Fibroblast of skin of right biceps (primary cell): ENCODE results near the gene PRKG1.
"Not testable (repeated sequence)": the region's sequence is repeated elsewhere in the genome, so short reads cannot be mapped to it uniquely, and the experiment has no call there.

Experiments used
- DNase-seq: peaks from one replicate; pipeline ENCODE4 v3.0.0-alpha.2; 2013

PRKG1 gene

DNA sequence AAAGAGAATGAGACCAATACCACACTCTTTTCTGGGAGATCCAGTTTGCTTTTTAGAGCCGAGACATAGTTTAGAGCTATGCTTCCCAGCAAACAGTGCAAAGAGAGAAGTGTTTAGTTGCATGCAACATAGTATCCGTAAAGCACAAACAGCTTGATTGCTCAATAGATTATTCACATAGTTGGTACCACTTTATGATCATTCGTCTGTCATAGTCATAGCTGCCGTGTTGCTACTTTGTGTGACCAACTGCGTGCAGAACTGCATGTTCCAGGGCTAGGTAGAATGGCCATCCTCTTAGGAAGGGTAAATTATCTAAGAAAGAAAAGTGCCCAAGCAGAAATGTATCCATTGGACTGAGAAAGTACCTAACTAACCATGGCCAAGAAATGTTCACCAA lies 1036.3 kb downstream of the PRKG1 start:
- DNase-seq = no peak

DNA sequence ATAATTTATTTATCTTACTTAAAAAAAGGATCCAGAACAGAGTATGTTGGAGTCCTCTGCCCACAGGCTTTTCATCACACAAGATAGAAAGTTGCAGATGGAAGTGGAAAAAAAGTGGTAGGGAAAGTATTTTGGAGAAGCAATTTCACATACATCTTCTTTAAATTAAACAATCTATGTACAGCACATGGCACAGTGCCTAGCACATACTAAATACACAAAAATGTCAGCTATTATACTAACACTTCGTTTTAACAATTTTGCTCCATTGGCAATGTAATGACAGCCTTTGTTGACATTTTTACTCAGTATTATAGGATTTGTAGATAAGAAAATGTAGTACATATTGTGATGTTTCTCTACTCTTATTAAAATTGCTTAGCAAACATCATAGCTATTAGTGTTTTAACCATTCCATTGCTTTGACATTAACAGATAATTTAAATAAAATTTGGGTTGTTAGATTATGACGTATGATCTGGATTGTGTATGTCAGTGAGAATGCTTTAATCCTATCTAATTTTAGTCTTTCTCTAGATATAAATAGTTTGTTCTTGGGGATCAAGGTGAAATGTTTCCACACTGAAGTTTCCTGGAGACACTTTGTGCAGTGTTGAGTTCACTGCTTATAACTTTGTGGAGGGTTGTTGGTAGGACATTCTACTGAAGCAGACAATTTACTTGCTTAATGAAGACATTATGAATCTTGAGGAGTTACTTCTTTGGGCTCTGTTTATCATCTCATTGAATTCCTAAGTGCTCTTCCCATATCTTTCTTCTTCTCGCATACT lies 1037.0 kb downstream of the PRKG1 start:
- DNase-seq = peak; percentile 59

DNA sequence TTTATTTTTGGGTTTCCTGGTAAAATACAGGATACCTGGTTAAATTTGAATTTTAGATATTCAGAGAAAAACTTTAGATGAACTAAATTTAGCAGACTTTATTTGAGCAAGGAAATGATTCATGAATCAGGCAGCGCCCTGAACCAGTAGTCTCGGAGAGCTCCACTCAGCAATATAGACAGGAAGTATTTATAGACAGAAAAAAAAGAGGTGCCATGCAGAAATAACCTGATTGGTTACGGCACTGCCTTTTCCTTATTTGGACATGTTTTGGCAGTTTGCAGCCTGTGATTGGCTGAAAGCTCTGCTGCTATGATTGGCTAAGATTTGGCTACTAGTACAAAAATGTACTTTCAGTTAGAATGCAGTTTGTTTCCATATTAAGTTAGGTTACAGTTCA lies 1041.5 kb downstream of the PRKG1 start:
- DNase-seq = peak; percentile 55

DNA sequence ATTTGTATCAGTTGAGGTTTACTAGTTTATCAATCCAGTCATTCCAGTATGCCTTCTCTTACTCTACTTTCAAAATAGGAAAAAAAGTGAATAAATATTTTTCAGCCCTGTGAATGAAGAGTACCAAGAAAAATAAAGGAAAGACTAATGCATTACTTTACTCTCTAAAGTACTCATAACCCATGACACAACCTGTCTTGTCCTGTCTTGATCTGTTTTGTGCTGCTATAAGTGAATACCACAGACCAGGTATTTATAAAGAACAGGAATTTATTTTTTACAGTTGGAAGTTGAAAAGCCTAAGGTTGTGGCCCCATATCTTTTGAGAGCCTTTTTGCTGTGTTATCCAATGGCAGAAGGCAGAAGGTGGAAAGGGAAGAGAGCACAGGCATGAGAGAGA lies 1045.2 kb downstream of the PRKG1 start:
- no peak for DNase-seq

DNA sequence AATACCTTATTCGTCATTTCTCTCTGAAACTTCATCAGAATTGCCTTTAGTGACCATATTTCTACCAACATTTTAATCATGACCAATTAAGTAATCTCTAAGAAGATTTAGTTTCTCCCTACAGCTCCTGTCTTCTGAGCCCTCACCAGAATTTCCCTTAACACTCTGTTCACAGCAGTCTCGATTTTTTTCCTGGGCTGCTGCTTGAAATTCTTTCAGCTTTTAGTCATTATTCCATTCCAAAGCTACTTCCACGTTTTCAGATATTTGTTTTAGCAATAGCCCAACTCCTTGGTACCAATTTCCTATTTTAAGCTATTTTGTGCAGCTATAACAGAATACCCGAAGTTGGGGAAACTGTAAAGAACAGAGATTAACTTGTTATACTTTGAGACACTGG lies 1047.4 kb downstream of the PRKG1 start:
- peak; percentile 9 for DNase-seq

DNA sequence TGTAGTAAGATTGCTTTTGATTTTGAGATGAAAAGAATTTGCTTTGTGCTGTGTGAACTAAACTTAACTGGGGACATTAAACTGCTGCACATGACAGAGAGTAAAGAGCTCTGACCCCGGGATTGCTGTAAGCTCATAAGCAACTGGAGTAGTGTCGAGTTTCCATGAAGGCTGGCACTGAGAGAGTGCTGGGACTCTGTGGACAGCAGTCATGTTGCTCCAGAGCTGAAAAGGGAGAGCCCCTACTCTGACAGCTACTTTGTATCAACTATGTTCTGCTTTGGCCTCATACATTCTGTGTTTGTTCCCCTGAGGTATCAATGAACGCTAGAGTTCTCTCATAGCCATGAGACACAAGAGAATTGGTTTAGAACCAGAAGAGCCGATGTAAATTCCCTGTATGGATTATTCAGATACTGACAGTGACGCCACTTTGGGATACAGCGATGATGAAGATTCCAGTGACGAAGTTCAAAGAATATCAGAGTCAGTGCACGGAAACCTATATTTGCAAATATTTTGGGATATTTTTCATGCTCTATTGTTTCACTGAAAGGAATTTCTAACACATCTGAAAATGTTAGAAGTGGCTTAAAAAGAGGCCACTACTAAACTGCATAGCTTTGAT lies 1053.9 kb downstream of the PRKG1 start:
- no peak for DNase-seq

DNA sequence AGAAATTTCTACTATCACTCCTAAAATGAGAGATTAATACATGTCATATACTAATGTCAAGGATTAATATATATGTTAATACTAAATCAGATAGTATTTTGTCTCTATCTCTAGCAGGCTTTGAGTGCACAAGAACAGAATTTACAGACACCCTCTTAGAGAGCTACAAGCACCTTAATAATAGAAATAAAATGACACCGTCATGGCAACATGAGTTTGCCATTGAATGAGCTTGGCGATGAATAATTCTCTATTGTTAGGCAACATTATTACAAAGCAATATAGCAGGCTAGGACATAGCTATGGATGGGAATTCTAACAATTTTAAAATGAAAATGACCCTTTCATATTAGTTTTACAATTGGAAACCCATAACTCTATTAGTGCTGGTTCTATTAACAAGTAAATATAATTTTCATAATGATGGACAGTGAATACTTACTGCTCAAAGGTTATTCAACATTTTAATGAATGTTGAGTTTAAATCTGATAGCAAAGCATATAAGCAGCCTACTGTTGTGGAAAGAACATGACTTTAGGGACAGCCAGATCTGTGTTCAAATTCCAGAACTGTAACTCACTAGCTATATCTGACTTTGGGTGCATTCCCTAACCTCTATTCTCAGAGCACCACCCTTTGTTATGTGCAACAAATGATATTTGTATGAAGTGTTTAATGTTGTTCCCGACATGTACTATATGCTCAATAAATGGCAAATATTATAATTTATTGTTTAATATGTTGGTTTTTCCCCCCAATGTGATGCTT lies 1055.3 kb downstream of the PRKG1 start:
- no peak for DNase-seq

DNA sequence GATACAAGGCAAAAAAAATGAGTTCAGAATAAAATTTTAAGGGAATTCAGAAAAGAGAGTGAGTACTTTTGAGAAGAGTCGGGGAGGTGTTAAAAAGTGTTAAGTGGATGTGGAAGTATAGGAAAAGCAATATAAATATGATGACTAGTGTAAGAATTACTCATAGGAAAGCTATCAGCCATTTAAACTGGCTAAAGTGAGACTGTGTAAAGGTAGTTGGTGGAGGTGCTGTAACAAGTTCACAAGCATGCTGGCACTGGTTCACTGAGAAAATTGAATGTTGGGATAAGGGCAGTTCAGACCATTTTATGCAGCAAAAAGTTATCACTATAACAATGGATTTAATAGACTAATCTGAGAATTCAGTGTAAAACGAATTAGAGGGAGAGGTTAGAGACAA lies 1060.8 kb downstream of the PRKG1 start:
- no peak for DNase-seq

DNA sequence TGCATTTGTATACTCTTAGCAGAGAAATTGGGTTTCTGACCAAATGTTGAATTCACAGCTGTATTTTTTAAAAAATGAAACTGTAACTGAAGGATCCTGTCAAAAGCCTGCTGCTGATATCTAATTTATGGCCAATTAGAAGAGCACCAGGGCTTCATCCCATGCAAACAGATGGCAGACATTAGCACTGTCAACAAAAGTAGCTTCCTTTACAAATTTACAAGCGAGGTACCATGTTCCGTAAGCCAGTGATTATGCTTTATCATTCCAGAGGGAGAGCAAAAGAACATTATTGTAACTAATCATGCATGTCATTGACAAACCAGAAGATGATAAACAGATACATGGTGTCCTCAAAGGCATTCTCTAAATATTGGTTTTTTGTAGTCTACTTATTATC lies 1062.6 kb downstream of the PRKG1 start:
- DNase-seq = no peak

DNA sequence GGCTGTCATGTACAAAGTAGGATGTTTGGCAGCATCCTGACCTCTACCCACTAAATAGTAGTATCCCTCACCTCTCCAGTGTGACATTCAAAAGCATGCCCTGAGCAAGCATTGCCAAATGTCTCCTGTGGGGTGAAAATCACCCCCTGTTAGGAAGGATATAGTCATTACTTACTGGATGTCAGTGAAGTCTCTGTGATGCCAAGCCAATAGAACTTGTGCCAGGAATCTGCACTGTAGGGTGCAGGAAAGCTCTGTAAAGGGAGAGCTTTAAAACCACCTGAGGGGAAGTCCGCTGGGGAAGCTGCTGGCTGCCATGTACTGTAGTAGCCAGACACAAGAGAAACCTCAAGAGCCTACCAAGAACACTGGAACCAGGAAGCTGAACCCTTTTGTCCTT lies 1069.1 kb downstream of the PRKG1 start:
- DNase-seq = no peak

DNA sequence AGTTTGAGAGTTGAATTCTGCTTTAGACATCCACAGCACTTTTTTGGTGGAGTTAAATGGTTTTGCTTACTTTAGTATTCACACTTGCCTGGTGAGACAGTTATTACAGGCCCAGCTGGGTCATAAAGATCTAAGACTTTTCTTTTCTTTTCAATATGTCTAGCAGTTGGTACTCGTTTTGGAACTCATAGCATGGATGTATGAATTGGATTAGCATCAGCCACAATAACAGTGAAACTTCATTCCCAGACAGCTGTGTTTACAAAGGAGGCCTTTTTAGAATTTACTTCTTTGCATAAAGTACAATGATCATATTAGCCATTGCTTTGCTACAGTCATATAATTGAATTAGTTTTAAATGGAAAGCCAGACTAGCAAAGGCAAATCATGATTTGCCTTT lies 1071.3 kb downstream of the PRKG1 start:
- no peak for DNase-seq

DNA sequence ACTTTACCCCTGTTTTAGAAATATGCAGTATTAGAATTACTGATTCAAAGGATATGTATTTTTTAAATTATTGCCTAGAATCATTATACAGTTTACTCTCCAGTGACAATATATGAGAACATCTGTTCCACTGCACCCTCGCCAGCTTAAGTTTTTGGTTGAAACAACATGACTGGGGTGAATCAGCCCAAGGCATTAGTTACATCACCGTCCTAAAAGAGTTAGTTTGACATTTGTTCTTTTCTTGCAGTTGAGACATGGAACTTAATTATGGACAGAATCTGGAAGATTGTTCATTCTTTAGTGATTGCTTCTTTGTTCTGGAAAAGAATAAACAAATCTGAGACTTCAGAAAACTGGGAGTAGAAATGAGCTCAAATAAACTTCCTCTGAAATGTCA lies 1072.5 kb downstream of the PRKG1 start:
- peak; percentile 21 for DNase-seq

DNA sequence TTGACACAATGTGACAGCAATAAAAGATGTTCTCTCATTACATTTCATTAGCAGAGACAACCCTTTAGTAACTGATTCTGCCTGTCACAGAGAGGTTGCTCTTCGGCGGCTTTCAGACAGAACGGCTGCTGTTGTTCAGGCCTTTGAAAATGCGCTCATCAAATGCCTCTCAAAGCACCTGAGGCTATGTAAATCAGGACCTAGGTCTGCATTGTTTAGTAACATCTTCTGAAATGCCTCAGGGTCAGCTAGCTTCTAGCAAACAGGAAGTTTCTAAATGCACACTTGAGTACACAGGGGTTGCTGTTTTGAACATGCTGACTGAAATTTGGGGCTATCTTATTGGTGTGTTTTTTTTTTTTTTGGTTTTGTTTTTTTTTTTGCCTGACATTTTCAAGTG lies 1096.5 kb downstream of the PRKG1 start:
- no peak for DNase-seq

DNA sequence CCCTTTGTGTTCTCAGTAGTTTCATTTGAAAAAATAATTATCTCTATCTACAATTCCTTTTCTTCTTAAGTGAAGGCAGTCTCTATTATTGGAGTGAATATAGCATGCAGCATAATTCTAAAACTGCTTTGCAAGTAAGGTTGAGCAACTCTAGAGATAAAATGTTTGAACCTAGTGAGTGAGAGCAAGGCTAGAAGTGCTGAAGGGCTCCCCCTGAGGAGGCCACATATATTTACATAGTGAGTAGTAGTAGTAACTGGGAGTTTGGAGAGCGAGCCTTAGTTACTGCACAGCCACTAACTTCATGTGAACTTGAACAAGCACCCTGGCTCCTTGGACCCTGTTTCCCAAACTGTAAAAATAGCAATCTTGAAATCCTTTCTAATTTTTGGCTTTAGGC lies 1098.3 kb downstream of the PRKG1 start:
- no peak for DNase-seq

DNA sequence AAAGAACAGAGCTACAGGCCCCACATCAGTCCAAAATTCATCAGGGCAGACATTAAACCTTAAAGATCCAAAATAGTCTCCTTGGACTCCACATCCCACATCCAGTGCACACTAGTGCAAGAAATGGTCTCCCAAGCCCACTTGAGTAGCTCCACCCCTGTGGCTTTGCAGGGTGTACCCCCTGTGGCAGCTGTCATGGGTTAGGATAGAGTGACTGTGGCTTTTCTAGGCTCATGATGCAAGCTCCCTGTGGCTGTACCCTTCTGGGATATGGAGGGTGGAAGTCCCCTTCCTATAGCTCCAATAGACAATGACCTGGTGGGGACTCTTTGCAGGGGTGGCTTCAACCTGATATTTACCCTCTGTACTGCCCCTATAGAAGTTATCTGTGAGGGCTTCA lies 1111.0 kb downstream of the PRKG1 start:
- no peak for DNase-seq

DNA sequence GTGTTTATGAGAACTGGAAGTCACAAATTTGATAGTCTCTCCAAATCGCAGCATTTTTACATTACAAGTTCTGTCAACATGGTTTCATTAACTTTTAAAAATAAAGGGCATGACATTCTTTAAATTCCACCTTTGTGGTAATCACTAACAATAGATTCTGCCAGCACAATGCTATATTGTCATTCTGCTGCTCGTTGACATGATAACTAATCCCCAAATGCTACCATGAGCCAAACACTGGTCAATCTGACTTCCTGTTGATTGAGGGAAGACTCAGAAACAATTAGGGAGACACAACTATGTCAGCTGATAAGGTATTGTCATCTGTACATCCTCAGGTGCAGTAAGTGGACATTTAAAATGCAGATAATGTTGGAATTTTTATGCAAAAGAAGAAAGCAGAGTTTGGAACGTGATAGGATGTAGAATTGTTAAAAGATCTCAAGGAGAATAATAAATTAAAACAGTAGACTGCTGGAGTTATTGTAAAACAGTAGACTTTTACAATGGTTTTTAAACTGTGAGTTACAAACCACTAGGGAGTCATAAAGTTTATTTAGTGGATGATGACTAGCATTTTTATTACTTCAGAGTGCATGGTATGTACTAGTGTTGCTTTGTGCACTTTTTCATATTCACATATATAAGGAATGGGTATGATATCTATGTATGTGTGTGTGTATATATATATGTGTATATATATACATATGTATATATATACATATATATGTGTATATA lies 1113.4 kb downstream of the PRKG1 start:
- peak; percentile 5 for DNase-seq

DNA sequence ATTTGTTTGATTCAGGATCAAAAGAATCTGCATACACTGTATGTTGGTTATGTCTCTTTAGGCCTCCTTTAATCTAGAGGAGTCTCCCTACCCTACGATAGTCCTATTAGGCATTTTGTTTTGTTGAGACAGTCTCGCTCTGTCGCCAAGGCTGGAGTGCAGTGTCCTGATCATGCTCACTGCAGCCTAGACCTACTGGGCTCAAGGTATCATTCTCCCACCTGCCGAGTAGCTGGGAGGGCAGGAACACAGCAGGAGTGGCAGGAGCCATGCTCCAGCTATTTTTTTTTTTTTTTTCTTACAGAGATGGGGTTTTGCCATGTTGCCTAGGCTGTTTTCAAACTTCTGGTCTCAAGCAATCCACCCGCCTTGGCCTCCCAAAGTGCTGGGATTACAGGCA lies 1116.8 kb downstream of the PRKG1 start:
- DNase-seq = no peak

DNA sequence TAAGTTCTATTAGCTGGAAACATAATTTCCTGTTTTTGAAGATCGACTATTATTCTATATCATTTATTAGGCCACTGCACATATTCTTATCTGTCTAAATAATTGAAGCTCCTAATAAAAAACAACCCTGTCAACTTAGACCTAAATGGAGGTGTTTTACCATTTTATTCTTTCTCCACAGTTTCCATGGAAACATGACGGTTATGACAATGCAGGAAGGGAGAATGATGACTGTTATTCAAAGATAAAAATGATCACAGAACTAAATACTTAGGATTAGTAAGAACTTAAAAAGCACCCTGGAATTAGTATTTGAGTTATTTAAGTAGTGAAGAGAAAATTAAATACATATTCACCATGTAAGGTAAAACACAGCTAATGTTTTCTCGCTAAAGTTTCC lies 1119.9 kb downstream of the PRKG1 start:
- DNase-seq = no peak

DNA sequence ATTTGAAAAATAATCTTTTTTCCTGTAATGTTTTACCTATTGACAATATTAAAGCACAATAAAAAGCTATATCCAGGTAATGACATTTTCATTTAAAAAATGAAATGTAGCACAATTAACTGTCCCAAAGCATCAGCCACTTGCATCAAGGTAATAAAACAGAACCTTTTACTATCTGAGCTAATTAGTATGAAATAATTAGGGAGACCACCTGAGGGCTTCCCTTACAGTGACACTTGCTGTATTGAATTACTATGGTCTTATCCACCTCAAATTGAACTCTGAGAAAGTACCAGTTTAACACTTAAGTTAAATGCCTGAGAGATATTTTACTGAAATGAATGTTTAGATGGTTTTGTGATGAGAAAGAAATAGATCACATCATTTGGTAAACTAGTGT lies 1120.4 kb downstream of the PRKG1 start:
- no peak for DNase-seq

DNA sequence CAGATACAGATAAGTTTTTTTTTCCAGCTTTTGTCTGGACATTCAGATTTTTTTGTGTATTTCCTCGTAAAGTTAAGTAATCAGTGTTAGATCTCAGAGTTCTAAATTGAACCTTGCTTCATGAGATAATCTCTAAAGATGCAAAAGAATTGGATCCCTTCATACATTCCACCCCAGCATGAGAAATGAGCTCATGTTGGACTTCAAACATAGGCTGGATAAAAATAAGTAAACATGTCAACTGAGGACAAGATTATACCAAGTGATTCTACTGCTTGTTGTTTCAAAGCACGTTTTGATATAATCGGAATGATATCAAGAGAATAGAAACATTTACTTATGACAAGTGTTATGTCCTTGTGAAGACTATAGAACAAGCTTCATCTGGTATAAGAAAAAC lies 1122.8 kb downstream of the PRKG1 start:
- DNase-seq = no peak

DNA sequence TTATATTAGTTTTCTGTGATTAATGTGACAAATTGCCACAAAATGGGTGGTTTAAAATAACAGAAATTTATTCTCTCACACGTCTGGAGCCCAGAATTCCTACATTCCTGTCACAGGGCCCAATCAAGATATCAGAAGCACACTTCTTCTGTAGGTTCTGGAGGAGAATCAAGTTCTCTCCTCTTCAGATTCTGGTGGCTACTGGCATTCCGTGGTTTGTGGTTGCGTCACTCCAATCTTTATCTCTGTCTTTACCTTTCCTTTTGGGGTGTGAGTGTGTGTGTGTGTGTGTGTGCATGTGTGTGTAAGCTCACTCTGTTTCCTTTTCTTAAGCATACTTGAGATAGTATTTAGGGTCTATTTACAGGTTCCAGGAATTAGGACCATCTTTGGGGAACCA lies 1124.3 kb downstream of the PRKG1 start:
- peak; percentile 53 for DNase-seq

DNA sequence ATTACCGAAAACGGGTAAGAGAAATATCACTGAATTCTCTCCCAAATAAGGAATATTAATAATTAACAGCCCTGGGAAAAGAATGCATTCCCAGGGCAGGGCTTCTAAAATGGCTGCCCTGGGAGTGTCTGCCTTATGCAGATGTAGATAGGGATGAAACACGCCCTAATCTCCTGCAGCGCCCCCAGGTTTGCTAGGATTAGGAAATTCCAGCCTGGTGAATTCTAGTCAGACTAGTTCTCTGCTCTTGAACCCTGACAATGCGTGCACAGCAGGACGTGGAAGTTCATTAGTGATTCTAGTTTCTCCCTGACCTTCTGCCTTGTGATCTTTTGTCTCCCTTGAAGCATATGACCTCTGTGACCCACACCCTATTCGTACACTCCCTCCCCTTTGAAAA lies 1130.6 kb downstream of the PRKG1 start:
- not testable (repeated sequence) for DNase-seq

DNA sequence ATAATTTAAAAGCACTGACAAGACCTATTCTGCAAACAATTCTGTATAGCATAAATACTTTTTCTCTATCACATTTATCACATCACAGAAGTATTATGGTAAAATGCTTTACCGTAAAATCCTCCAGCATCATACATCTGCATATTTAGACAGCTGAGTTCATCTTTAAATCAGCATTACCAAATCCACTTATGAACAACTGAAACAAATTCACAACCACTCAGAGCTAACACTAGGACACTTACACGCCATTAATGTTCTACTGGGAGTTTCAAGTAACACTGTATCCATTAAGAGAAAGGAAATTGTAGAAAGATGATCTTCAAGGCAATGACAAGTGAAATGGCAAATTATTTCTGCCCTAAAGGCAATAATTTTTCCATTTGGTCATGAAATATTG lies 1134.1 kb downstream of the PRKG1 start:
- DNase-seq = no peak
